Muscle layer of colon (tissue), 2 donors: Measurements from ENCODE around the gene GAS7.

ENCODE experiments used
- H3K27ac ChIP-seq: one replicate; pipeline ENCODE4 v1.7.0; 2013; ENCODE audit warnings: low read depth, mild to moderate bottlenecking, low read length, moderate library complexity
- H3K27me3 ChIP-seq, 2 donors: one replicate each; pipeline ENCODE4 v1.7.0; 2013; ENCODE audit warnings: low read length in 2 of 2, mild to moderate bottlenecking in 2 of 2; ENCODE audit not compliant: insufficient read depth in 2 of 2, control insufficient read depth in 1 of 2
- H3K36me3 ChIP-seq: one replicate; pipeline ENCODE4 v1.7.0; 2013; ENCODE audit warnings: mild to moderate bottlenecking, low read length; ENCODE audit not compliant: insufficient read depth
- H3K4me1 ChIP-seq: one replicate; pipeline ENCODE4 v1.7.0; 2013; ENCODE audit warnings: mild to moderate bottlenecking, low read length; ENCODE audit not compliant: insufficient read depth
- H3K4me3 ChIP-seq, 2 donors: one replicate each; pipeline ENCODE4 v1.7.0; 2013; ENCODE audit warnings: low read length in 2 of 2, low read depth in 1 of 2, mild to moderate bottlenecking in 1 of 2, moderate library complexity in 1 of 2
- H3K9ac ChIP-seq: one replicate; pipeline ENCODE4 v1.7.0; 2013; ENCODE audit warnings: low read length
- H3K9me3 ChIP-seq: one replicate; pipeline ENCODE4 v1.7.0; 2013; ENCODE audit warnings: mild to moderate bottlenecking, low read length
- donor health status: abdominal sarcoma.
- donor health status: Adenocarcinoma of cecum.

Gene GAS7

DNA sequence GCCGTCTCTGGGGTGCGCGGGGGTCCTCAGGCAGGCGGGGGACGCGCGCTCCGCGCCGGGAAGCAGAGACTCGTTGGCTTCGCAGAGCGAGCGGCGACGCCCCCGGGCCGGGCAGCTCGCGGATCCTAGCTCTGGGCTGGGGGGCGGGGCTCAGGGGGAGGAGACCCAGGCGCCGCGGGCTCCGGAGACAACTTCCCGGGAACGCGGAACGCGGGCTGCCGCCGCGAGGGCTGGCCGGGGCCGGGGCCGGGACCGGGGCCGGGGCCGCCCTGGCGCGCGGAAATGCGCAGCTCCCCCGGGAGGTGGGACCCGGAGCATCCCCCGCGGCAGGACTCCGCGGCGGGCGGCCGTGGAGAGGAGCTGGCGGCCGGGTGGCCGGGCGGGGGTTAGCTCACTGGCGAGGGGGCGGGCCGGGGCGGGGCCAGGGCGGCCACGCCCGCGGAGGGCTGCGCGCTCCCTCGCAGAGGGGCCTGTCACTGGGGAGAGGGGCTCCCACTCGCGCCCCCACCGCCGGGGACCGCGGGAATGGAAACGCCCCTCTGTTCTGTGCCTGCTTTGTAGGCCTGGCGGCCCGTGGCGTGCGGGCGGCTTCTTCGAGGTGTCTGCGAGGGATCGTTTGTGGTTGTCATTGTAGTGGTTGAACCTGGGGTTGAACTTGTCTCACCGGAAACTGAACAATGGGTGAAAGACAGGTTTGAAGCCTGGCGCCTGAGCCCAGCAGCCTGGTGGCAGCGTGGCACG lies at the start of gene GAS7:
Gene GAS7, minus strand, starts transcription at position 98 of the 741 bp plus-strand sequence.
- Histone ChIP-seq H3K36me3 (no peaks in the 10 kb centered on the region), H3K4me1 (no peaks in the 10 kb centered on the region), H3K27ac (peak within 1 kb of the TSS; percentile 66), H3K27me3 (peaks cover 0 to 16% of the 10 kb centered on the region in 2 donors), H3K9me3 (no peaks in the 10 kb centered on the region), H3K4me3 (peak within 1 kb of the TSS; percentile 37 to 53), H3K9ac (peak within 1 kb of the TSS; percentile 23)

DNA sequence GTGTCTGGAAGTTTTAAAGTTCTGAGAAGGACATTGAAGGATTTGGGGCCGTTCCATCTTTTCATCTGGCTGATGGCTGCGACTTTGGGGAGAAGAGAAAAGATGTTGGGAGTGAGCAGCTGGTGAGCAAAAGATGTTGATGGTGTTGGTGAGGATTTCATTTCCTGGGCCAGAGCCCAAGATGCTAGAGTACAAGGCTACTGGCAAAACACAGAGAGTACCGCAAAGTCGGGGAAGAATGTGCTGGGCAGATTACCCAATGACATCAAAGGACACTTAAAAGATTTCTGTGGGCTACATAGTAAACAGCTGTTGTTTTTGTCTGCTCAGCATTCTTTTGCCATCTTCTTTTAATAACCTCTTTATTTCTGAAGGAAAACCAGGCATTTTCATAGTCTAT lies 49.4 kb upstream of the GAS7 start:
- no peaks in the 10 kb centered on the region for H3K4me1 ChIP-seq
- H3K36me3 ChIP-seq, result no peaks in the 10 kb centered on the region
- no peaks in the 10 kb centered on the region for H3K27me3 ChIP-seq
- no peaks in the 10 kb centered on the region for H3K9me3 ChIP-seq
- H3K9ac ChIP-seq, result no peak overlapping the region
- no peak overlapping the region for H3K4me3 ChIP-seq
- no peak overlapping the region for H3K27ac ChIP-seq

DNA sequence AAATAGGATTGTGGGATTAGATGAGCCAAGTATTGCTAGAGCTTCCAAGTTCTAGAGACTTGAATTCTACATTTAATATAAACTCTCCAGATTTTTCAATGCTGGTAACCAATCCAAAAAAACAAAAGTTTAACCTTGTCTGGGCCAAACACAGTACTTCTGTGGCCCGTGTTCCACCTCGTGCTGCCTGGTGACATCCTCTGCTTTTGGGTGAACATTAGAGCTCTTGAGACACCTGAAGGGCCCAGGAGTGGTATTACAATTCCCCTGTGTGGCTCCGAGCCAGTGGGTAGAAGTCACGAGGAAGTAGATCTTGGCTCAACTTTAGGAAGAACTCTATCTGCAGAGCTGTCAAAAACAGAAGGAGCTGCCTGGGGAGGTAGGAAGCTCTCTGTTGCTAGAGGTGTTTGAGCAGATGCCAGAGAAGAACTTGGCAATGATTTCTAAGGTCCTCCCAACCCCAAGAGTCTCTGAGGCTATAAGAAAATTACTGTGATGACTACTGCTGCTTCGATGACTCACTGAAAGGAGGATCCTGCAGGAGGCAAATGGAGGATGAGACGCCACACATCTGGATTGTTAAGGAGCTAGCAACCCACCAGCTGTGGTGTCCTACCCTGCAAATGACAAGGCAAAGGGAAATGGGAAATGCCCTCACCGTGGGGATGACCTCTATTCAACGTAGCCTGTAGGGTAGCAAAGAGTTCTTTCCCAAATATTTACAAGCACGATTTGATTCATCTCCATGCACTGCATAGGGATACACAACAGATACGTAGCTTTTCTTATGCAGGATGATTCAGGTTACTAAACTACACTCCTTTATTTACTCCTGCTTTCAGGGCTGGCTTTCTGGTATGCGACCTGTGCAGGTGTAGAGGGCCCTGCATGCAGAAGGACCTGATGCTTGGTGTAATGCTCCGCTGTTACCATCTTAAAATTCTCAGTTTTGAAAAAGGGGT lies 45.8 kb upstream of the GAS7 start:
- Histone ChIP-seq H3K4me3 (no peak overlapping the region), H3K36me3 (no peaks in the 10 kb centered on the region), H3K9me3 (no peaks in the 10 kb centered on the region), H3K9ac (no peak overlapping the region), H3K27me3 (no peaks in the 10 kb centered on the region), H3K4me1 (no peaks in the 10 kb centered on the region), H3K27ac (no peak overlapping the region)

DNA sequence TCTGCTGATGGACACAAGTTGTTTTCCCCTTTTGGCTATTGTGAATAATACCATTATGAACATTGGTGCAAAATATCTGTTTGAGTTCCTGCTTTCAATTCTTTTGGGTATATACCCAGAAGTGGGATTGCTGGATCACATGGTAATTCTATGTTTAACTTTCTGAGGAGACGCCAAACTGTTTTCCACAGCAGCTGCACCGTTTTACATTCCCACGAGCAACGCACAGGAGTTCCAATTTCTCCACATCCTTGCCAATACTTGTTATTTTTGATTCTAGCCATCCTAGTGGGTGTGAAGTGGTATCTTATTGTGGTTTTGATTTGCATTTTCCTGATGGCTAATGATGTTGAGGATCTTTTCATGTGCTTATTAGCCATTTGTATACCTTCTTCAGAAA lies 43.4 kb upstream of the GAS7 start:
- H3K27me3 ChIP-seq, result no peaks in the 10 kb centered on the region
- H3K4me1 ChIP-seq, result no peaks in the 10 kb centered on the region
- H3K4me3 ChIP-seq, result no peak overlapping the region
- H3K9me3 ChIP-seq, result no peaks in the 10 kb centered on the region
- H3K9ac ChIP-seq, result no peak overlapping the region
- H3K27ac ChIP-seq, result no peak overlapping the region
- H3K36me3 ChIP-seq, result no peaks in the 10 kb centered on the region

DNA sequence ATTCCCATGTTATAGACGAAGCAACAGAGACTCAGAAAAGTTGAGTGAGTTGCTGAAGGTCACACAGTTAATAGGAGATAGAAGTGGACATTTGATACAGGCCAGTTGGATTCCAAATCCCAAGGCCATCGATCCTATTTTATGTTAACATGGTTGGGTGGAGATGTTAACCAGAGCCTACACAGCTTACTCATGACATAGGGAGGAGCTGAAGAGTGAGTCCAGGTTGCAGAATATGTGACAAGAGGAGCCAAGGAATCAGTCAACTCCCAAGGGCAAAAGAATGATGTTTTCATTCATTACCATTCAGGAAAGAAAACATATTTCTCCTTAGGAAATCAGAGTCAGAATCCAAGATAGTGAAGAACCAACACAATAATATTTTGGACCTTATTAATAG lies 40.3 kb upstream of the GAS7 start:
- Histone ChIP-seq H3K9me3 (no peaks in the 10 kb centered on the region), H3K9ac (no peak overlapping the region), H3K27ac (no peak overlapping the region), H3K4me3 (no peak overlapping the region), H3K27me3 (no peaks in the 10 kb centered on the region), H3K36me3 (no peaks in the 10 kb centered on the region), H3K4me1 (no peaks in the 10 kb centered on the region)

DNA sequence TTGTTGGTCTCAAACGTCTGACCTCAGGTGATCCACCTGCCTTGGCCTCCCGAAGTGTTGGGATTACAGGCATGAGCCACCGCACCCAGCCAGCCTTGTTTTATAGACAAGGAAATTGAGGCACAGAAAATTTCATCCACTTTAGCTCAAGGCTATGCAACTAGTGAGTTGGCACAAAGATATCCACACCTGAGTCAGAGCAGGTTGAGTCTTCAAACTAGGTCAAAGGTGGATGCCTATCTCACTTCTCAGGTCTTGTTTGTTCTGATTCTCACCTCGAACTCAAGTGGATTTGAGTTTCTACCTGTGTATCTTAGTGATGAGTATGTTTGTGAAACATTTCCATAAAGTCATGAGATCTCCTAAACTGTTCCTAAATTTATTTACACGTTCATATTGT lies 35.6 kb upstream of the GAS7 start:
- no peak overlapping the region for H3K4me3 ChIP-seq

DNA sequence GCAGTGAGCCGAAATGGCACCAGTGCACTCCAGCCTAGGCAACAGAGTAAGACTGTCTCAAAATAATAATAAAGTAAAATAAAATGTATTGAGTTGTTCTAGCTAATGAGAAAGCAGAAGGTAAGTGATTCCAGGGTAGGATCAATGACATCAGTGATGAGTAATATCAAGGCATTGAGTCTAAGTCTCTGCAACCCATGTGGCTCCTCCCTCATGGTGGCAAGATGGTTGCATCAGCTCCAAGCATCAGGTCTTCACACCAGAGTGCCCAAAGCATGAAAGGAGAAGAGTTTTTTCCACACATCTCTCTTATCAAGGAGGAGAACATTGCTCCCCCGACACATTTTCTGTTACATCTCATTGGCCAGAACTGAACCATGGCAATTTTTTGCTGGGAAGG lies 34.8 kb upstream of the GAS7 start:
- no peak overlapping the region for H3K9ac ChIP-seq
- no peaks in the 10 kb centered on the region for H3K27me3 ChIP-seq
- H3K9me3 ChIP-seq, result no peaks in the 10 kb centered on the region
- H3K27ac ChIP-seq, result no peak overlapping the region
- H3K4me3 ChIP-seq, result no peak overlapping the region
- H3K36me3 ChIP-seq, result no peaks in the 10 kb centered on the region
- no peaks in the 10 kb centered on the region for H3K4me1 ChIP-seq

More for the DNA sequence above, 35.6 kb upstream of the GAS7 start:
- H3K27ac ChIP-seq, result no peak overlapping the region
- H3K36me3 ChIP-seq, result no peaks in the 10 kb centered on the region
- no peaks in the 10 kb centered on the region for H3K9me3 ChIP-seq
- H3K27me3 ChIP-seq, result no peaks in the 10 kb centered on the region
- H3K4me1 ChIP-seq, result no peaks in the 10 kb centered on the region
- H3K9ac ChIP-seq, result no peak overlapping the region

DNA sequence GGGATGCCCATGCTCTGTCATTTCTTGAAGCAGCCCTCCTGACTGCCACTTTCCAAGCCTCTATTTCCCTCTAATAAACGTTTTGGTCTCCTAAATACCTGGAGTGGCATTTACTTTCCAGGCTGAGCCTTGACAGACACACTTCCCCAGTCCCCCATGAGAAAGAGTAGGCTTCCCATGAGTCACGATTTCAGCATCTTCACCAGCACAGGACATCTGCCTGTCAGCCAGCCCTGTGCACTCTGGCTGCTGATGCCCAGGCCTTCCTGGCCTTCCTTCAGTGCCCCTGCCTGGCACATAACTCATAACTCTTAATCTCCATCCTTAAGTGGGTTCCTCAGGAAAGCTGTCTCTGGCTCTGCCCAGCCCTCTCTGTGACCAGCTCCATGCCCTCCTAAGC lies 30.8 kb upstream of the GAS7 start:
- Histone ChIP-seq H3K4me1 (no peaks in the 10 kb centered on the region), H3K36me3 (no peaks in the 10 kb centered on the region), H3K27ac (no peak overlapping the region), H3K9me3 (no peaks in the 10 kb centered on the region), H3K4me3 (no peak overlapping the region), H3K27me3 (no peaks in the 10 kb centered on the region), H3K9ac (no peak overlapping the region)

DNA sequence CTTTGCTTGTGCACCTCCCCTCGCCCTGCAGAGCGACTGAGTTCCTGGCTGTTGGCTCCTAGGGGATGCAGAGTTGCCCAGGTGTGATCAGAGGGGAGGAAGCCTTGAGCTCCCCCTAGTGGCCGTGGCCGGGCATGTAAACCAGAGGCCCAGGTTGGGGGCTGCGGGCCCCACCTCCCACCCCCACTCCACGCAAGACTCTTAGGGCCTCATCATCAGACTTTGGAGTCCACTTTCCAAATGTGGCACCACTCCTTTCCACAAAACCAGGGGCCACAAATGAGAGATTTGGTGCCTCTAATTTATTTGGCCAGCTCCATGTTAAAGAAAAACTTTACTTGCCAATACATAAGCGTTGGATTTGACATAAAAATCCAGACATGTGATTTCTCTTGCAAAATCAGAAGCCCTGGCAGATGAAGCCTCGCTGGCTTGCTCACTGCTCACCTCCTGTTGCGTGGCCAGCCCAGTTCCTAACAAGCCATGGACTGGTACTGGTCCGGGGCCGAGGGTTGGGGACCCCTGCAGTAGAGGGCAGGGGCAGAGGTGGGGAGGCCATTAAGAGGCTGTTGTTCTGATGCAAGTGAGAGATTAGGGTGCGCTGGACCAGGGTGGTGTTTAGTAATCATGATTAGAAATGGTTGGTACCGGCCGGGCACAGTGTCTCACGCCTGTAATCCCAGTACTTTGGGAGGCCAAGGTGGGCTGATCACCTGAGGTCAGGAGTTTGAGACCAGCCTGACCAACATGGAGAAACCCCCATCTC lies 28.7 kb upstream of the GAS7 start:
- no peak overlapping the region for H3K27ac ChIP-seq
- H3K27me3 ChIP-seq, result no peaks in the 10 kb centered on the region
- no peak overlapping the region for H3K9ac ChIP-seq
- no peak overlapping the region for H3K4me3 ChIP-seq
- H3K36me3 ChIP-seq, result no peaks in the 10 kb centered on the region
- H3K9me3 ChIP-seq, result no peaks in the 10 kb centered on the region
- no peaks in the 10 kb centered on the region for H3K4me1 ChIP-seq

DNA sequence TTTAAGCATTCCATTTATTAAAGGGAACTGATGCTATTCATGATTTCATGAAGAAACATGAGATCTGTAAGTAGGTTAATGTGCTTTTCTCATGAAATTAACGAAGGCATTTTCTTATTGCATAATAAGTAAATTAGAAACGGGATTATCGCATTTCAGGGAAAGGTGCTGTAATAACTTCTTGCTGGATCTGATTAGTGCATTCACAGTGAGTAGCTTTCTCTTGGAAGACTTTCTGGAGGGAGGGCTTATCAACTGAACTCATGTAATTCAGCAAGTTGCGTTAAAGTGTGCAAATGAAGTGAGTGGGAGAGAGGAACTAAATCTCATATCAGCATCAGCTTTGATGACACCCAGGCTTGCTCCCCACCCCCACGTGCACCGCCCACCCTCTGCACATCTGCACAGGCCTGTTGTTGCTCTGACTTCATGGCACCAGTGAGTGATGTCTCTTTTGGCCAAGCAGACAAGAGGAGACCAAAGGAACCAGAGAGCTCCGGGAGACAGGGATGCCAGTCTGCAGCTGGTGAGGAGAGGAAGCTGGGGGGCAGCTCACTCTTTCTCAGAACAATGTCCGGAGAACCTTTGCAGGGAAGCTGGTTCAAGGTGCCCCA lies 26.3 kb upstream of the GAS7 start:
- no peak overlapping the region for H3K27ac ChIP-seq
- no peaks in the 10 kb centered on the region for H3K4me1 ChIP-seq
- H3K9ac ChIP-seq, result no peak overlapping the region
- H3K36me3 ChIP-seq, result no peaks in the 10 kb centered on the region
- no peaks in the 10 kb centered on the region for H3K9me3 ChIP-seq
- no peaks in the 10 kb centered on the region for H3K27me3 ChIP-seq
- no peak overlapping the region for H3K4me3 ChIP-seq

DNA sequence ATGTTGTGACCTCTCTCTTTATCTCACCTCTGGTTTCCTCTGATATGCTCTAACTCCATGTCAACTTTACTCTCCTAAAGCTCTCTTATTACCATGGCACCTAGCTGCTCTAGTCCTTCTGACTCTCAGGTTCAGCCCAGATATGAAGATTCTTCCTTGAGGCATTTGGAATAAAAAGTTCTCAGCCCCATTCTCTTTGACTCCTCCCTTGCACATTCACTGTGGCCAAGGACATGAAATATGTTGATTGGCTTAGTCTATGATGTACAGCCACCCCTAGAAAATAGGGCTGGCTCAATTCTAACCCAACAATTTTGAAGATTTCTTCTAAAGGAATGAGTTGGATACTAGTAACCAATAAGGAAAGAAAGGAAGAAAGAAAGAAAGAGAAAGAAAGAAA lies 20.8 kb upstream of the GAS7 start:
- Histone ChIP-seq H3K4me3 (no peak overlapping the region), H3K9ac (no peak overlapping the region), H3K36me3 (no peaks in the 10 kb centered on the region), H3K27me3 (no peaks in the 10 kb centered on the region), H3K4me1 (no peaks in the 10 kb centered on the region), H3K27ac (no peak overlapping the region), H3K9me3 (no peaks in the 10 kb centered on the region)
